Ovary (tissue), 9 donors: ENCODE results near the gene OR2V1. TPM values are rescaled to one million over a fixed set of nuclear protein-coding genes. Genes with fewer than 3 reads are reported as not detected.
"Not testable (repeated sequence)": the region's sequence is repeated elsewhere in the genome, so short reads cannot be mapped to it uniquely, and the experiment has no call there.

Experiments used
- DNase-seq, 5 donors: peaks; one replicate each; pipeline ENCODE4 v3.0.0-alpha.2; 2019 to 2020
- H3K27ac ChIP-seq, 2 donors: fragments of 200-600 bp; one replicate each; pipeline versions ENCODE4 v1.5.1 to v1.8.0; 2019 to 2022
- H3K27me3 ChIP-seq: fragments of 200-600 bp; one replicate; pipeline ENCODE4 v1.8.0; 2022
- H3K36me3 ChIP-seq: fragments of 200-600 bp; sonication (generic); one replicate; pipeline ENCODE4 v1.5.1; 2019
- H3K4me1 ChIP-seq: one replicate; pipeline ENCODE4 v1.8.1; 2013; ENCODE audit warnings: mild to moderate bottlenecking, moderate library complexity; ENCODE audit not compliant: insufficient read depth
- H3K4me3 ChIP-seq: fragments of 200-600 bp; sonication (generic); one replicate; pipeline ENCODE4 v1.5.1; 2017
- H3K9me3 ChIP-seq, 2 donors: fragments of 200-600 bp in 1 of 2; sonication (generic) in 1 of 2; one replicate each; pipeline versions ENCODE4 v1.5.1 to v1.8.1; 2013 to 2019; ENCODE audit warnings: mild to moderate bottlenecking in 1 of 2, moderate library complexity in 1 of 2
- CTCF ChIP-seq, 3 donors: fragments of 450-650 bp in 2 of 3; fragments of 200-600 bp in 1 of 3; IDR thresholded peaks; one replicate each; pipeline versions ENCODE4 v1.5.1 to v1.8.0; 2016 to 2022; ENCODE audit warnings: antibody characterized with exemption in 3 of 3, mild to moderate bottlenecking in 1 of 3
- EP300 ChIP-seq: sonication (generic); formaldehyde crosslinking; IDR thresholded peaks from one replicate; pipeline ENCODE4 v1.6.1; 2017; ENCODE audit warnings: antibody characterized with exemption
- POLR2A ChIP-seq: fragments of 450-650 bp; IDR thresholded peaks from one replicate; pipeline ENCODE4 v1.6.1; 2017; ENCODE audit warnings: antibody characterized with exemption, mild to moderate bottlenecking, moderate library complexity
- WGBS, 3 donors: extraction: QIAGEN DNeasy Blood & Tissue Kit in 1 of 3; methylation state at CpG; one replicate each; pipeline versions ENCODE4 v1.1.5 to v1.1.7; 2013 to 2017; 5-methylcytosine and 5-hydroxymethylcytosine counted together
- intact Hi-C, 4 donors: fragments of 100-400 bp; cut with DNase I; formaldehyde crosslinking; loops; one replicate each; pipeline versions ENCODE4 v1.11.0 to v1.15.1; 2022 to 2023
- polyA plus RNA-seq, 2 donors: library from polyadenylated mRNA; stranded (reverse); fragments of 200-250 nt in 1 of 2; fragments of 350-450 nt in 1 of 2; fragmentation: Illumina TruSeq in 1 of 2; extraction: RNeasy Lipid Tissue Mini Kit (QIAGEN cat#74804) in 1 of 2; gene quantifications; one replicate each; pipeline ENCODE4 v1.2.3, GENCODE V29; 2013 to 2014
- total RNA-seq, 7 donors: library from RNA; depleted of rRNA in 2 of 7; stranded (reverse); fragments of >200 nt in 2 of 7; fragmentation: NEBNext Ultra II Directional in 3 of 7; extraction: Animal tissue kit (Norgen Biotek cat#: 25700) in 3 of 7; gene quantifications; one replicate each; pipeline versions ENCODE4 v1.1.0 to v1.2.4, GENCODE V29; 2016 to 2023
- donor health status: DM: no; HTN: no; CAD: no; lungs with moderate emphysema.
- donor health status: DM: no; HTN: no; CAD: no.
- donor health status: Bipolar disorder and iron deficiency.
- donor health status: DM: yes; HTN: yes; CAD: no.
- donor health status: DM: no; HTN: no; CAD: no.
- donor health status: DM: yes; HTN: yes; CAD: no.

The OR2V1 gene
- total and polyA plus RNA-seq, 9 donors: not detected

GRCh38 chr5:181173027-181173419 is 42.1 kb upstream of the OR2V1 start:
- no peak for TF ChIP-seq POLR2A
- TF ChIP-seq CTCF (IDR thresholded peaks at IDR 0.05): no peak
- TF ChIP-seq EP300: no peak
- DNase-seq: no peak
- Histone ChIP-seq H3K4me3 (no peak overlapping the region), H3K4me1 (no peaks in the 10 kb centered on the region), H3K27me3 (peaks cover 6% of the 10 kb centered on the region), H3K27ac (no peak overlapping the region), H3K36me3 (no peaks in the 10 kb centered on the region), H3K9me3 (no peaks in the 10 kb centered on the region)
- 17 to 26% (median 18%) methylated on average over 11 of the region's 11 CpGs for WGBS, 3 donors
- intact Hi-C loops: no loop called here

GRCh38 chr5:181171782-181172181 is 40.8 kb upstream of the OR2V1 start:
- Histone ChIP-seq H3K4me3 (no peak overlapping the region), H3K27me3 (peaks cover 6% of the 10 kb centered on the region), H3K4me1 (no peaks in the 10 kb centered on the region), H3K27ac (no peak overlapping the region), H3K36me3 (no peaks in the 10 kb centered on the region), H3K9me3 (no peaks in the 10 kb centered on the region)
- intact Hi-C loops: no loop called here
- no peak for DNase-seq
- TF ChIP-seq POLR2A (no peak), CTCF (IDR thresholded peaks at IDR 0.05) (no peak), EP300 (no peak)
- WGBS, 3 donors: 35 to 50% (median 36%) methylated on average over 3 of the region's 3 CpGs

GRCh38 chr5:181170996-181171395 is 40.0 kb upstream of the OR2V1 start:
- no peak for DNase-seq
- TF ChIP-seq CTCF (IDR thresholded peaks at IDR 0.05): no peak
- TF ChIP-seq POLR2A: no peak
- TF ChIP-seq EP300: no peak
- no peaks in the 10 kb centered on the region for H3K4me1 ChIP-seq
- intact Hi-C loops: no loop called here
- no peak overlapping the region for H3K4me3 ChIP-seq
- no peaks in the 10 kb centered on the region for H3K9me3 ChIP-seq
- H3K36me3 ChIP-seq: no peaks in the 10 kb centered on the region
- 43 to 54% (median 47%) methylated on average over 6 of the region's 6 CpGs for WGBS, 3 donors
- H3K27ac ChIP-seq: no peak overlapping the region
- H3K27me3 ChIP-seq: peaks cover 6% of the 10 kb centered on the region

GRCh38 chr5:181170237-181170825 is 39.4 kb upstream of the OR2V1 start:
- Histone ChIP-seq H3K4me3 (no peak overlapping the region), H3K27ac (no peak overlapping the region), H3K4me1 (no peaks in the 10 kb centered on the region), H3K27me3 (peaks cover 6% of the 10 kb centered on the region), H3K9me3 (no peaks in the 10 kb centered on the region), H3K36me3 (no peaks in the 10 kb centered on the region)
- no peak for TF ChIP-seq EP300
- DNase-seq: no peak
- WGBS, 3 donors: 10 to 13% (median 11%) methylated on average over 32 to 33 of the region's 33 CpGs
- intact Hi-C loops: no loop called here

GRCh38 chr5:181169459-181170236 is 38.7 kb upstream of the OR2V1 start:
- WGBS, 3 donors: 4 to 6% (median 4%) methylated on average over 50 of the region's 50 CpGs
- H3K9me3 ChIP-seq, intact Hi-C loops, H3K4me1 ChIP-seq, H3K27me3 ChIP-seq, H3K36me3 ChIP-seq, H3K27ac ChIP-seq, H3K4me3 ChIP-seq: not testable (repeated sequence)
- DNase-seq: peak in 2 of 5 donors; percentile 49 to 65
